ENCODE data around the gene DOLK. TPM values are rescaled to one million over a fixed set of nuclear protein-coding genes. Genes with fewer than 3 reads are reported as not detected.
A peak's percentile ranks its signal among the peaks of the same experiment; 100 is the strongest.

DOLK gene
- total RNA-seq, 4 donors from 2014 or later = 5.2 to 12.7 (median 10.8) TPM

- Histone ChIP-seq H3K4me1 (peaks cover 21% of the 10 kb centered on the region), H3K36me3 (no peaks in the 10 kb centered on the region), H3K27ac (no peak overlapping the region), H3K4me3 (no peak overlapping the region), H3K9me3 (no peaks in the 10 kb centered on the region), H3K27me3 (no peaks in the 10 kb centered on the region)
- no peak for DNase-seq (ENCODE audit: low spot score in 2 of 2)
- TF ChIP-seq POLR2A (IDR thresholded peaks at IDR 0.05) = no peak
- peak; percentile 81 to 86 for TF ChIP-seq CTCF (IDR thresholded peaks at IDR 0.05)
- no peak for TF ChIP-seq POLR2AphosphoS5 (IDR thresholded peaks at IDR 0.05)
- TF ChIP-seq EP300 (IDR thresholded peaks at IDR 0.05) = no peak
- WGBS = 28% methylated on average over 10 of the region's 10 CpGs
Observed at GRCh38 chr9:128927731-128928411, 19.5 kb downstream of the DOLK start.

GRCh38 chr9:128923493-128923883 lies 23.9 kb downstream of the DOLK start:
- Histone ChIP-seq H3K4me3 (peak overlapping the region; percentile 57), H3K36me3 (no peaks in the 10 kb centered on the region), H3K4me1 (peaks cover 61% of the 10 kb centered on the region), H3K27me3 (no peaks in the 10 kb centered on the region), H3K27ac (no peak overlapping the region), H3K9me3 (no peaks in the 10 kb centered on the region)
- no peak for DNase-seq (ENCODE audit: low spot score in 2 of 2)
- TF ChIP-seq POLR2AphosphoS5 (IDR thresholded peaks at IDR 0.05) (no peak), EP300 (IDR thresholded peaks at IDR 0.05) (no peak), POLR2A (IDR thresholded peaks at IDR 0.05) (no peak), CTCF (IDR thresholded peaks at IDR 0.05) (no peak)
- 81% methylated on average over 6 of the region's 6 CpGs for WGBS

- H3K27me3 ChIP-seq = no peaks in the 10 kb centered on the region
Observed at GRCh38 chr9:128921881-128922763, 25.3 kb downstream of the DOLK start.

GRCh38 chr9:128920381-128921058 lies 26.9 kb downstream of the DOLK start, which contains the start of gene PHYHD1:
Gene PHYHD1 (plus strand): TSS chr9:128920982. CDS start chr9:128922324, 1,342 bp downstream.
- peak in 1 of 3 donors; percentile 46 for TF ChIP-seq POLR2AphosphoS5 (IDR thresholded peaks at IDR 0.05)
- TF ChIP-seq CTCF (IDR thresholded peaks at IDR 0.05) = no peak
- peaks cover 75% of the 10 kb centered on the region for H3K4me1 ChIP-seq
- H3K9me3 ChIP-seq = no peaks in the 10 kb centered on the region
- peak within 1 kb of the TSS; percentile 84 for H3K27ac ChIP-seq
- no peak for DNase-seq (ENCODE audit: low spot score in 2 of 2)
- WGBS = 34% methylated on average over 13 of the region's 13 CpGs
- H3K36me3 ChIP-seq = peaks cover 15% of the 10 kb centered on the region
- H3K27me3 ChIP-seq = no peaks in the 10 kb centered on the region
- peak within 1 kb of the TSS; percentile 57 for H3K4me3 ChIP-seq

More at GRCh38 chr9:128921881-128922763, 25.3 kb downstream of the DOLK start:
- no peak for DNase-seq (ENCODE audit: low spot score in 2 of 2)
- peak overlapping the region; percentile 57 for H3K4me3 ChIP-seq
- TF ChIP-seq CTCF (IDR thresholded peaks at IDR 0.05) (no peak), POLR2AphosphoS5 (IDR thresholded peaks at IDR 0.05) (no peak), POLR2A (IDR thresholded peaks at IDR 0.05) (no peak)
- peaks cover 6% of the 10 kb centered on the region for H3K36me3 ChIP-seq
- WGBS = 17% methylated on average over 18 of the region's 32 CpGs
- peak overlapping the region; percentile 84 for H3K27ac ChIP-seq
- no peaks in the 10 kb centered on the region for H3K9me3 ChIP-seq
- peaks cover 59% of the 10 kb centered on the region for H3K4me1 ChIP-seq

Data from suprapubic skin (tissue), 4 donors.